Esophagus muscularis mucosa (tissue), 3 donors: Measurements from ENCODE around the gene VDR.

Source experiments
- EP300 ChIP-seq: sonication (generic); formaldehyde crosslinking; IDR thresholded peaks from one replicate; pipeline ENCODE4 v1.6.1; 2017; ENCODE audit warnings: antibody characterized with exemption
- POLR2A ChIP-seq: fragments of 450-650 bp; IDR thresholded peaks from one replicate; pipeline ENCODE4 v1.6.1; 2017; ENCODE audit warnings: antibody characterized with exemption, moderate library complexity, mild to moderate bottlenecking, low read depth
- POLR2AphosphoS5 ChIP-seq, 2 donors: sonication (generic); formaldehyde crosslinking; IDR thresholded peaks; one replicate each; pipeline ENCODE4 v1.6.1; 2017; ENCODE audit warnings: antibody characterized with exemption in 2 of 2

GRCh38 chr12:47870175-47870781 is 34.5 kb downstream of the VDR start:
- TF ChIP-seq POLR2AphosphoS5 (IDR thresholded peaks at IDR 0.05) (no peak), POLR2A (no peak), EP300 (no peak)
